HG03457 (cell line): ENCODE data around the gene LRRC58.
"Not testable (repeated sequence)": the region's sequence is repeated elsewhere in the genome, so short reads cannot be mapped to it uniquely, and the experiment has no call there.

Experiments
- ATAC-seq: cut with Tn5 transposase; IDR thresholded peaks from one replicate; pipeline ENCODE4 v1.9.1; 2021; ENCODE audit warnings: moderate number of reproducible peaks; ENCODE audit not compliant: unreplicated experiment

Gene LRRC58

GRCh38 chr3:120341658-120342346, 7.4 kb downstream of the LRRC58 start:
- ATAC-seq, result no peak

DNA sequence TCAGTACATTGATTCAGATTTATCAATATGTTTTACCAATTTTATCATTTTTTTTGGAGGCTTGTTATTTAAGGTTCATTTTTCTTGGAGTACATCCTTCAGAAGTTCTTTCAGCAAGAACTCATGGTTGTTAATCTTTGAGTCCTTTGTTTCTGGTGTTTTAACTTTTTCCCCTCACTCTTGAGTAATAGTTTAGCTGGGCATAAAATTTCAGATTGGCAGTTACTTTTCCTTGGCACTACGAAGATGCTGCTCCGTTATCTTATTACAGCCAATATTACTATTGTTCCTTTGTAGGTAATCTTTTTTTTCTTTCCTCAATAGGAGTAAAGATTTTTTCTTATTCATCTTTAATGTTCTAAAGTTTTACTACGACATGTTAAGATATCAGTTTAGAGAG, 9.8 kb downstream of the LRRC58 start:
- no peak for ATAC-seq

GRCh38 chr3:120338517-120338916, 10.6 kb downstream of the LRRC58 start:
- no peak for ATAC-seq

GRCh38 chr3:120332646-120333045, 16.5 kb downstream of the LRRC58 start:
- ATAC-seq, result no peak

DNA sequence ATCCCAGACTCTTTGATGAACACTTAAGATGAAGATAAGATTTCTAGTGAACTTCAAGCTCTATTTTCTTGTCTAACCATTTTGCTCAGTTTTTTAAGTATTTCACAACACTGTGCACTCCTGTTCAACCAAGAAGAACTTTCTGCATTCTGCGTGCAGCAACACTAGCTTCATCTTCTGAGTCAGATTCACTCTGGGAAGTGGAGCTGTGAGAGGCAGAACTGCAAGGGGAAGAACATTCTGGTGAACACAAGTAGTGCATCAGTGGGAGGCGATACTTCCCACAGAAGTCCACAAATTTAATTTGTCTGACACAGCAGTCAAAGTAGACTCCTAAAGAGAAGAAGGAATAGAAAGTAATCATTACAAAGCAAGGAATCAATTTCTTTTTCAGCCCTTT, 18.1 kb downstream of the LRRC58 start:
- no peak for ATAC-seq

GRCh38 chr3:120326784-120327183, 22.4 kb downstream of the LRRC58 start:
- ATAC-seq, result no peak

DNA sequence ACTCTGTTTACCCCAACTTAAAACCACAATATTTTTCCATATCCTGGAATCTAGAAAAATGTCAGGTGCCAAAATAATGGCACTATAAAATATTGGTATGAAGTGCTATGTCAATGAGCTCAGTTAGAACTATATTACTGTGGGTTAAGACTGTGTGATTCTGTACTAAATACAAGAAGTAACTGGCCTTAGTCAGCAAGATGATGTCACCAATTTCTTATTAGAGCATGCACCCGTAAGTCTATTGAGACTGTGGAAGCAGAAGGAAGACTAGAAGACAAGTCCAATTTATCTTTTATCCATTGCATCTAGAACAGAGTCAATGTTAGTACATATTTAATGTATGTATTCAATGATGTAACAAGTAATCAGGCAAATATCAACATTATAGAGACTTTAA, 25.0 kb downstream of the LRRC58 start:
- no peak for ATAC-seq

DNA sequence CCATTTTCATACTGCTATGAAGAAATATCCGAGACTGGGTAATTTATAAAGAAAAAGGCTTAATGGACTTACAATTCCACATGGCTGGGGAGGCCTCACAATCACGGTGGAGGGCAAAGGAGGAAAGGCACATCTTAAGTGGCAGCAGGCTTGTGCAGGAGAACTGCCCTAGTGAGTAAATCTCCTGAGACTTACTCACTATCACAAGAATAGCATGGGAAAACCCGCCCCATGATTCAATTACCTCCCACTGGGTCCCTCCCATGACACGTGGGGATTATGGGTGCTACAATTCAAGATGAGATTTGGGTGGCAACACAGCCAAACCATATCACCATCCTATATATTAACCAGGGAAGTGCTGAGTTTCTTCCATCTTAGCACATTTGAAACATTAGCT, 25.4 kb downstream of the LRRC58 start:
- not testable (repeated sequence) for ATAC-seq

DNA sequence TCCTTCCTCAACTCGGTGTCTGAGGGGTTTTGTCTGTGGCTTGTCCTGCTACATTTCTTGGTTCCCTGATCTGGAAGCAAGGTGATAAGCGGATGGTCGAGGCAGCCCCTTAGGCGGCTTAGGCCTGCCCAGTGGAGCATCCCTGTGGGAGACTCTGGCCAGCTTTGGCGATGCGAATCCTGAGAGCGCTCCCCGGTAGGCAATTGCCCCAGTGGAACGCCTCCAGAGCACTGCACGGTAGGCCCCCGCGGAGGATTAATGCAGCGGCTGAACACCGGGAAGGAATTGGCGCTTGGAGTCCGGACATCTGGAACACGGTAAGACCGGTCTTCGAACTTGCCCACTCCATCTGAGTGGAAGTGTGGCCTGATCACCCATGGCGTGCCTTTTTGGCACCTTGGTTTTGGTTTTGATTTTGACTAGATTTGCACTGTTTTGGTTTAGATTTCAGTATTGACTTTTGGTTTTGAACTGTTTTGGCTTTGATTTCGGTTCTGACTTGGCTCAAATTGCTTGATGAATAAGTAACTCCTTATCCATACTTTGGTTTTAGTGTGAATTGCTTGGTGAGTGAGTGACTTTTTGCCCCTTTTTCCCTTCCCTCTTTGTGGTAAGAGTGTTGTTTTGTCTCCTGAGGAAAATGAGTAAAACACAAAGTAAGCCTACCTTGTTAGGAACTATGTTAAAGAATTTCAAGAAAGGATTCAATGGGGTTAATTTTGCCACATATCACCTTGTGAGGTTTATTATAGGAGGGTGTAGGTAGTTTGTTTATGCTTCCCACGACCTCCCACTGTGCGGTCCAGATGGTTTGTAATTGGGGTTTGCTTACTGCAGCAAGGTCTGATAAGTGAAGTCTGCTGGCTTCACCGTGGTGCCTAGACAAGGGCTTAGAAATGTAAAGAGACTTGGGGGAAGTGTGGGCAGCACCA, 37.0 kb downstream of the LRRC58 start:
- ATAC-seq, result no peak

DNA sequence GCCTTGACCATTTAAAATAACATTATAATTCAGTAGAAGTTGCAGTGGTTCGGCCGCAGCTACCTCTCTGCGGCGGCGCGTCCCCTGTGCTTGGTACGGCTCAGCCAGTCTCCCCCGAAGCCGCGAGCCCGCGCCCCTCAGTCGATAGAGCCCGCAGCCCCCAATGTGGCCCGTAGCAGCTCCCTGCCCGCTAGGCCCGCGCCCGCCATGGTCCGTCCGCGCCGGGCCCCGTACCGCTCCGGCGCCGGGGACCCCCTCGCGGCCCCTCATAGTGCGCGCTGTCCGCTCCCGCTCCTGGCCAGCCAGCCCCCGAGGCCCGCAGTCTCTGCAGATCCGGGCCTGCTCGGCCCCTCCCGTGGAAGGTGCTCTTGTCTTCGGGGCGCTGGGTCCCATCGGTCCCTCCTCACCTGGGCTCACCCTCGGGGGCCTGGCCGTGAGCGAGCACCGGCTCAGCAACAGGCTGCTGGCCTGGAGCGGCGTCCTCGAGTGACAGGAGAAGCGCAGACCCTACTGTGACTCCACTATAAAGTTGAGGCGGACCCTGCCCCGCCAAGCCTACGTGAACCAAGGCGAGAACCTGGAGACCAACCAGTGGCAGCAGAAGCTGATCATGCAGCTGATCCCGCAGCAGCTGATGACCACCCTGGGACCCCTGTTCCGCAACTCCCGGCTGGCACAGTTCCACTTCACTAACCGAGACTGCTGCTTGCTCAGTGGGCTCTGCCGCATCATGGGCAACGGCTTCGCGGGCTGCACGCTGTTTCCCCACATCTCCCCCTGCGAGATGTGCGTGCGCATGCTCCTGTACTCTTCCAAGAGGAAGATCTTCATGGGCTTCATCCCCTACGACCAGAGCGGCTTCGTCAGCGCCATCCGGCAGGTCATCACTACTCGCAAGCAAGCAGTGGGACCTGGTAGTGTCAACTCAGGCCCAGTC, 42.4 kb downstream of the LRRC58 start:
- no peak for ATAC-seq

DNA sequence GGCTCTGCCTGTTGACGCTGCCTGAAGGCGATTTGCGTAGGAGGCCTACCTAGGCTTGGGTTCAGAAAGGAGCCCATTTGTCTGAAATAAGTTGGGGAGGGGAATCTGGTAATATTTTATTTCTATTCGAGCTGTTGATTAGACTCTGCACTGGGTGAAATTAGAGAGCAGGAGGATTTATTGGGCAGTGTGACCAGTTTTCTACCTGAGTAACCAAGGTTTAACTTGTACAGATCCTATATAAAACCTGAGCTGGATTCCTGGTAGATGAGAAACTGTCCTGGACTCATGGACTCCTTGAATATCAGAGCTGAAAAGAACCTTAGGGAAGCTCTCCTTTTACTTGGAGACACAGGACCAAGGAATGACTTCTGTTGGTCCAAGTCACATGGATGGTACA, 44.5 kb downstream of the LRRC58 start:
- no peak for ATAC-seq

- no peak for ATAC-seq
Measured at GRCh38 chr3:120302361-120302760, 46.8 kb downstream of the LRRC58 start.

DNA sequence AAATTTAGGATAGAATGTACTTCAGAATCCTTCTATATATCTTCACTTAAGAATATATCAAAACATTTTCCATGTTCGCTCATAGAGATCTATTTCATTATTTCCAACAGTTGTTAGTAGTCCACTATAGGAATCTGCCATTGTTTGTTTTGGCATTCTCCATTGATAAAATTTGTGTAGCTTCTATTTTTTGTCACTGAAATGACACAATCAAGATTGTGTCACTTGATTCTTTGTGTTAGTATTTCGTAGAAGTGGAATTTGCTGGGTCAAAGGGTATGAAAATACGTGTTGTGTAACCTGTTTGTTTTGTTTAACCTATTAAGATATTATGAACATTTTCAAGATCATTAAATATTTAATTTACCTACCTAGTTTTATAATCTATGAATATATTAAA, 48.2 kb downstream of the LRRC58 start:
- ATAC-seq, result no peak

DNA sequence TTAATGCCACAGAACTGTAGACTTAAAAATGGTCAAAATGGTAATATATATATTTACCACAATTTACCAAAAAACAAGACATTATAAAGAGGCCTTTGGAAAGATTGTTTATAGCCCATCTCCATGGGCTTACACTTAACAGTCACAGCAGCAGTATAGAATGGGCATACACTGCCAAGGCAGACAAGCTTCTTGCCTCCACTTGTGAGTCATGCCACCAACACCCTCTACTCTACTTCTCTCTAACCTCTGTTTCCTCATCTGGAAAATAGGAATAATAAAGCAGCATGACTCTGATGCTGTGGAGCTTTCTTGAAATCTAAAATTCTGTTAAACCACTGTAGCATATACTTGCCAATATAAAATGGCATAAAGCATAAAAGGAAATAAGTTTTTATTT, 49.8 kb downstream of the LRRC58 start:
- no peak for ATAC-seq

DNA sequence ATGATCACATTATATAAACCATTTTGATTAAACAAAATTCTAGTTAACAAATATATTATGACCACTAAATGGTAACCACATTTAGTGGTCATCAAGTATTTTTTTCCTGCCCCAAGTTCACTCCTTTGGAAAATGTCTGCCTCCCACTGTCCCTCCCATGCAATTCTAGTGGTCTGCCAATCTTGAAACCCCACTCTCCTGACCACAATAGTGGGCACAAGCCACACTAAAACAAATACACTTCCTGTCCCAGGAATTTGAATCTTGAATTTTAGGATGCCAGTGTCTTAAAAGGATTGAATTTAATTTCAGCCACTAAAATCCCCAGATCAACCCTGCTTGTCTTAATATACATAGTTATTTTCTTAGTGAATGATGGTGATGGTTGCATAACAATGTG, 50.2 kb downstream of the LRRC58 start:
- ATAC-seq, result no peak

- ATAC-seq, result not testable (repeated sequence)
Measured at GRCh38 chr3:120291552-120291951, 57.6 kb downstream of the LRRC58 start.

DNA sequence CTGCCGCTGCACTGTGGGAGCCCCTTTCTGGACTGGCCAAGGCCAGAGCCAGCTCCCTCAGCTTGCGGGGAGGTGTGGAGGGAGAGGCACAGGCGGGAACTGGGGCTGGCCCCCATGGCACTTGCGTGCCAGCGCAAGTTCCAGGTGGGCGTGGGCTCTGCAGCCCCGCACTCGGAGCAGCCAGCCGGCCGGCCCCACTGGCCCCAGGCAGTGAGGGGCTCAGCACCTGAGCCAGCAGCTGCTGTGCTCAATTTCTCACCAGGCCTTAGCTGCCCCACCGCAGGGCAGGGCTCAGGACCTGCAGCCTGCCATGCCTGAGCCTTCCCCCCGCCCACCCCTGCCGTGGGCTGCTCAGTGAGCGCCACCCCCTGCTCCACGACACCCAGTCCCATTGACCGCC, 59.5 kb downstream of the LRRC58 start:
- ATAC-seq, result no peak

- ATAC-seq, result no peak
Measured at GRCh38 chr3:120286465-120286864, 62.7 kb downstream of the LRRC58 start.

GRCh38 chr3:120285508-120285841, 63.7 kb downstream of the LRRC58 start:
- ATAC-seq, result no peak

DNA sequence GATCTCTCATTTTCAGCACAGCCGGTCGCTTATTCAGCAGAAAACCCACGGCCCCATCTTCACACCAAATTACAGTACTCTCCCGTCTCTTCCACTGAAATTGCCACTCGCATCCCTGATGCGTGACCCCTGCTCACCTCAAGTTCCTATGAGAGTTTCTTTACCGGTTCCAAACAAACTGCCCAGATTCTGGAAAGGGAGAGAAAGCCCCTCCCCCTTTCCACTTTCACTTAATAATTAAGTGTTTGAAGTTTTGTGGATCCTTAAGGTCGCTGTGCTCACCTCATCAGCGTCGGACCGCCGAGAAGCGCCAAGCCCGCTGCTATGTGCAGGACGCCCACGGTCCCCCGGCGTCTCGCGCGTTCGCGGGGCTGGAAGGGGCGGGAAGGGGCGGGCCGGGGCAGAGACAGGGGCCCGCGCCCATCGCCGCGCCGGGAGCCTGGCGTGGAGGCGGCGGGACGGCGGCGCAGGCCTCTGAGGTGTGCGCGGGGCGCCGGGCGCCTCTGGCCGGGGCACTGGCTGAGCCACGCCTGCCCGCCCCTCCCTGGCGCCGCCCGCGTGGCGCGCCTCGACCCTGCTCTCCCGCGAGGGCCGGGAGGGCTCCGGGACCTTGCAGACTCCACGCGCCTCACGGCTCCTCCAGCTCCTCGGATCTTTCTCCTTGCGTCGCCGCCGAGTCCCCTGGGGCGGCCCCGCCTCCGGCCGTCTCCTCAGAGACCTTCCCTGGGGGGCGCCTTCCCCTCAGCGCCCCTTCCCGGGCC, 64.2 kb downstream of the LRRC58 start, which contains the start of gene GPR156:
TSS of gene GPR156 (minus strand) at position 476 of the 761 bp plus-strand sequence. CDS start 41,124 bp downstream, outside the sequence.
- no peak for ATAC-seq
